ENCODE data around the gene CFAP74. TPM values are rescaled to one million over a fixed set of nuclear protein-coding genes. Genes with fewer than 3 reads are reported as not detected.

The CFAP74 gene
- total and polyA plus RNA-seq, 9 donors: 0.05 to 8.0 (median 0.58) TPM; not detected in 1

GRCh38 chr1:1956586-1957532 is 46.7 kb downstream of the CFAP74 start:
- Histone ChIP-seq H3K9me3 (no peaks in the 10 kb centered on the region), H3K36me3 (no peaks in the 10 kb centered on the region), H3K27ac (no peak overlapping the region), H3K4me1 (ENCODE audit: insufficient read depth) (peaks cover 1% of the 10 kb centered on the region), H3K27me3 (no peaks in the 10 kb centered on the region), H3K4me3 (no peak overlapping the region)
- intact Hi-C loops (cut with DNase I): loop anchor here in 3 of 4 donors (5.0 kb wide), 2 partner anchors 85 to 90 kb away; no protein-coding TSS in a partner anchor
- WGBS, 3 donors: 91 to 94% (median 91%) methylated on average over 37 to 38 of the region's 38 CpGs
- no peak for DNase-seq
- TF ChIP-seq CTCF (IDR thresholded peaks at IDR 0.05): no peak
- TF ChIP-seq EP300 (IDR thresholded peaks at IDR 0.05): no peak
- no peak for TF ChIP-seq POLR2A (IDR thresholded peaks at IDR 0.05)

- Histone ChIP-seq H3K4me3 (no peak overlapping the region), H3K4me1 (ENCODE audit: insufficient read depth) (peaks cover 1% of the 10 kb centered on the region), H3K27ac (no peak overlapping the region), H3K36me3 (no peaks in the 10 kb centered on the region), H3K27me3 (no peaks in the 10 kb centered on the region), H3K9me3 (no peaks in the 10 kb centered on the region)
- TF ChIP-seq CTCF (IDR thresholded peaks at IDR 0.05) (no peak), EP300 (IDR thresholded peaks at IDR 0.05) (no peak), POLR2A (IDR thresholded peaks at IDR 0.05) (no peak)
- intact Hi-C loops (cut with DNase I): loop anchor here in 3 of 4 donors (5.0 kb wide), 2 partner anchors 86 to 91 kb away; no protein-coding TSS in a partner anchor
- no peak for DNase-seq
- WGBS, 3 donors: 61 to 70% (median 65%) methylated on average over 6 to 7 of the region's 7 CpGs
Measured at GRCh38 chr1:1956101-1956500, 47.5 kb downstream of the CFAP74 start.

- WGBS, 3 donors: 39 to 44% (median 39%) methylated on average over 14 of the region's 14 CpGs
- Histone ChIP-seq H3K36me3 (no peaks in the 10 kb centered on the region), H3K4me3 (no peak overlapping the region), H3K27ac (no peak overlapping the region), H3K27me3 (no peaks in the 10 kb centered on the region), H3K9me3 (no peaks in the 10 kb centered on the region), H3K4me1 (ENCODE audit: insufficient read depth) (peaks cover 1% of the 10 kb centered on the region)
- no peak for DNase-seq
- intact Hi-C loops (cut with DNase I): loop anchor here in 3 of 4 donors (5.0 kb wide), 2 partner anchors 87 to 92 kb away; no protein-coding TSS in a partner anchor
- TF ChIP-seq EP300 (IDR thresholded peaks at IDR 0.05): no peak
- TF ChIP-seq CTCF (IDR thresholded peaks at IDR 0.05): no peak
- no peak for TF ChIP-seq POLR2A (IDR thresholded peaks at IDR 0.05)
Measured at GRCh38 chr1:1955621-1956094, 47.9 kb downstream of the CFAP74 start.

GRCh38 chr1:1954831-1955441 is 48.6 kb downstream of the CFAP74 start:
- TF ChIP-seq EP300 (IDR thresholded peaks at IDR 0.05): no peak
- TF ChIP-seq CTCF (IDR thresholded peaks at IDR 0.05): no peak
- no peak for TF ChIP-seq POLR2A (IDR thresholded peaks at IDR 0.05)
- intact Hi-C loops (cut with DNase I): loop anchor here in 3 of 4 donors (5.0 kb wide), 2 partner anchors 87 to 92 kb away; no protein-coding TSS in a partner anchor
- DNase-seq: no peak
- Histone ChIP-seq H3K9me3 (no peaks in the 10 kb centered on the region), H3K27me3 (no peaks in the 10 kb centered on the region), H3K4me1 (ENCODE audit: insufficient read depth) (peaks cover 1% of the 10 kb centered on the region), H3K4me3 (no peak overlapping the region), H3K27ac (no peak overlapping the region), H3K36me3 (no peaks in the 10 kb centered on the region)
- WGBS, 3 donors: 81 to 90% (median 88%) methylated on average over 46 of the region's 46 CpGs
